Liver (tissue), 3 donors: ENCODE data around the gene FCF1.

Experiments
- CTCF ChIP-seq: fragments of 150-350 bp; IDR thresholded peaks from 2 replicates; pipeline ENCODE4 v1.5.1; 2017; ENCODE audit warnings: improper control_type of control experiment, low read depth, low read length; ENCODE audit not compliant: missing input control
- NR2F2 ChIP-seq: IDR thresholded peaks from 2 replicates; pipeline ENCODE4 v1.6.1; 2016; ENCODE audit warnings: antibody characterized with exemption
- REST ChIP-seq: IDR thresholded peaks from 2 replicates; pipeline ENCODE4 v1.6.1; 2016; ENCODE audit warnings: antibody characterized with exemption, mild to moderate bottlenecking
- TAF1 ChIP-seq: conservative IDR thresholded peaks from 2 replicates; pipeline ENCODE4 v1.6.1; 2016; ENCODE audit warnings: antibody characterized with exemption, mild to moderate bottlenecking
- donor health status: healthy.
- donor health status: healthy.

- TF ChIP-seq CTCF, result no peak
- TF ChIP-seq REST, result no peak
- no peak for TF ChIP-seq NR2F2
- no peak for TF ChIP-seq TAF1
Observed at GRCh38 chr14:74664717-74665116, 48.2 kb upstream of the FCF1 start.
